Measurements from ENCODE around the gene SETDB1.

Gene SETDB1

DNA sequence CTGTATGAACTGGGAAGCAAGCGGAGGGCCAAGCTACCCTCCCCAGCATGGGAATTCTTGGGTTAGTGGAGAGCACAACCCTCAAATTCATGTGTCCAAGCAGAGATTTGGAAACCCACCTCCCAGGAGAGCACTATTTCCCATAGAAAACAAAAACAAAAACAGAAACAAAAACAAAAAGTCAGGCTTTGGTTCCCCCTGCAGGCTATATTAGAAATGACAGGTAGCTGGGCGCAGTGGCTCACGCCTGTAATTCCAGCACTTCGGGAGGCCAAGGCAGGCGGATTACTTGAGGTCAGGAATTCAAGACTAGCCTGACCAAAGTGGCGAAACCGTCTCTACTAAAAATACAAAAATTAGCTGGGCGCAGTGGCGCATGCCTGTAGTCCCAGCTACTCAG is 69.7 kb downstream of the SETDB1 start:
- TF ChIP-seq CTCF (conservative IDR thresholded peaks at IDR 0.05; ENCODE audit: low read depth, low read length): peak; percentile 67
- no peak overlapping the region for H3K4me3 ChIP-seq (ENCODE audit: low read length)
- no peak for DNase-seq (ENCODE audit: low read depth)

- no peak for DNase-seq (ENCODE audit: low read depth)
- TF ChIP-seq CTCF (conservative IDR thresholded peaks at IDR 0.05; ENCODE audit: low read depth, low read length): no peak
- no peak overlapping the region for H3K4me3 ChIP-seq (ENCODE audit: low read length)
Measured at GRCh38 chr1:150997126-150997872, 71.1 kb downstream of the SETDB1 start.

DNA sequence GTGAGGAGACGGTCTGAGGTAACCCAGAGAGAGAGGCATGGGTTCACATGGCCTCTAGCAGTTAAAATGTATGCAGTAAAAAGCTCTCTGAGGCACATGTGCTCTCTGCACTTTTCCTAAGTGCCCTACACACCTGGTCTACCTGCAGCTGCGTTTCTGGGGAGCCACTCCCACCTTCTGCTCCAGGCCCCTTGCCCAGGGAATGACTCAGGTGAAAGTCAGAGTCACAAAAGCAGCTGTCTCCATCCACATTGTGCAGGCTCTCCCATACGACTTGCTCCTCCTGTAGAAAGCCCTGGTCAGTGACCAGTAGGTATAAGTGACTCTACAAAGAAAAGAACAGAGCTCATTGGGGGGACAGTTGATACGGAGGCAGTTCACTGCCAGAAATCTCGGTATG is 71.8 kb downstream of the SETDB1 start:
- no peak for DNase-seq (ENCODE audit: low read depth)
- TF ChIP-seq CTCF (conservative IDR thresholded peaks at IDR 0.05; ENCODE audit: low read depth, low read length): no peak

GRCh38 chr1:150999051-150999674 is 73.0 kb downstream of the SETDB1 start:
- H3K4me3 ChIP-seq (ENCODE audit: low read length): no peak overlapping the region
- peak; percentile 35 for DNase-seq (ENCODE audit: low read depth)

More for the DNA sequence above, 71.8 kb downstream of the SETDB1 start:
- H3K4me3 ChIP-seq (ENCODE audit: low read length): no peak overlapping the region

GRCh38 chr1:150999926-151000325 is 73.8 kb downstream of the SETDB1 start:
- no peak for TF ChIP-seq CTCF (conservative IDR thresholded peaks at IDR 0.05; ENCODE audit: low read depth, low read length)
- no peak for DNase-seq (ENCODE audit: low read depth)
- H3K4me3 ChIP-seq (ENCODE audit: low read length): no peak overlapping the region

More at GRCh38 chr1:150999051-150999674, 73.0 kb downstream of the SETDB1 start:
- TF ChIP-seq CTCF (conservative IDR thresholded peaks at IDR 0.05; ENCODE audit: low read depth, low read length): no peak

DNA sequence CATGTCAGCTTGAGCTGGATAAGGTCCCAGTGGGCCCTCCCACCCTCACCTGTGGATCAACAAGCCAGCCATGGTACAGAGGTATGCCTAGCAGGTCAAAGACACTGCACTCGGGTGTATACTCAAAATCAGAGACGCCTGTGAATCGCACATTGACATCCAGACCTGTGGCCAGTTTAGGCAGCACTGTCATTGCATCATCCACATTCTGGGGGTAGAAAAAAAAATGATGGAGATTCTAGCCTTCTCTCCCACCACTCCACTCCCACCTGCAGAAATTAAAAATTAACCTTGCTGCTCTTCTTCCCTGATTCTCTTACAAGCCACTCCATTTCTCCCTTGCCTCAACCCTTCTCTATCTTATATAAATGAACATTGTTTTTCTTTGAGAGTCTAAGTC is 74.2 kb downstream of the SETDB1 start:
- DNase-seq (ENCODE audit: low read depth): no peak

More for the DNA sequence above, 74.2 kb downstream of the SETDB1 start:
- no peak overlapping the region for H3K4me3 ChIP-seq (ENCODE audit: low read length)
- TF ChIP-seq CTCF (conservative IDR thresholded peaks at IDR 0.05; ENCODE audit: low read depth, low read length): no peak

Measured in retinal pigment epithelial cell (primary cell).